Ishikawa (cell line): ENCODE results near the gene RBBP4.

ENCODE experiments used
- CEBPB ChIP-seq: IDR thresholded peaks from 2 replicates; pipeline ENCODE4 v1.6.1; 2012
- CREB1 ChIP-seq: IDR thresholded peaks from 2 replicates; pipeline ENCODE4 v1.6.1; 2012; ENCODE audit warnings: low read depth
- EGR1 ChIP-seq: IDR thresholded peaks from 2 replicates; pipeline ENCODE4 v1.6.1; 2012
- EP300 ChIP-seq: IDR thresholded peaks from 2 replicates; pipeline ENCODE4 v1.6.1; 2012; ENCODE audit warnings: borderline replicate concordance
- FOXM1 ChIP-seq: IDR thresholded peaks from 2 replicates; pipeline ENCODE4 v1.6.1; 2012; ENCODE audit warnings: low read depth, borderline replicate concordance
- MAX ChIP-seq: IDR thresholded peaks from 2 replicates; pipeline ENCODE4 v1.6.1; 2012
- NFIC ChIP-seq: IDR thresholded peaks from 2 replicates; pipeline ENCODE4 v1.6.1; 2012
- RAD21 ChIP-seq: IDR thresholded peaks from 2 replicates; pipeline ENCODE4 v1.6.1; 2012; ENCODE audit warnings: low read depth
- REST ChIP-seq: IDR thresholded peaks from 2 replicates; pipeline ENCODE4 v1.6.1; 2012; ENCODE audit warnings: low read depth, mild to moderate bottlenecking
- TAF1 ChIP-seq: IDR thresholded peaks from 2 replicates; pipeline ENCODE4 v1.6.1; 2012; ENCODE audit warnings: low read depth, mild to moderate bottlenecking
- TCF12 ChIP-seq: IDR thresholded peaks from 2 replicates; pipeline ENCODE4 v1.6.1; 2012; ENCODE audit warnings: low read depth
- TEAD4 ChIP-seq: IDR thresholded peaks from 2 replicates; pipeline ENCODE4 v1.6.1; 2012
- USF1 ChIP-seq: IDR thresholded peaks from 2 replicates; pipeline ENCODE4 v1.6.1; 2012
- YY1 ChIP-seq: IDR thresholded peaks from 2 replicates; pipeline ENCODE4 v1.6.1; 2012; ENCODE audit warnings: low read depth
- ZBTB7A ChIP-seq: IDR thresholded peaks from 2 replicates; pipeline ENCODE4 v1.6.1; 2012; ENCODE audit warnings: low read depth

The RBBP4 gene

GRCh38 chr1:32713081-32713480 lies 62.1 kb downstream of the RBBP4 start:
- no peak for TF ChIP-seq MAX
- no peak for TF ChIP-seq USF1
- TF ChIP-seq REST: no peak
- no peak for TF ChIP-seq EGR1
- no peak for TF ChIP-seq TEAD4

GRCh38 chr1:32714277-32714676 lies 63.3 kb downstream of the RBBP4 start:
- TF ChIP-seq CEBPB (no peak), REST (no peak), USF1 (no peak), ZBTB7A (no peak), NFIC (no peak), RAD21 (no peak), YY1 (no peak), CREB1 (no peak), EP300 (no peak), TAF1 (no peak), MAX (no peak), FOXM1 (no peak), TEAD4 (no peak), EGR1 (no peak), TCF12 (no peak)

GRCh38 chr1:32715901-32716311 lies 64.9 kb downstream of the RBBP4 start:
- TF ChIP-seq CEBPB: no peak
- TF ChIP-seq TEAD4: no peak
- TF ChIP-seq CREB1: no peak
- TF ChIP-seq USF1: no peak
- TF ChIP-seq MAX: no peak

- TF ChIP-seq TAF1: peak; percentile 72; the same call in 1 of the 2 replicates
- no peak for TF ChIP-seq CREB1
- peak; percentile 46 for TF ChIP-seq NFIC
- peak; percentile 54 for TF ChIP-seq MAX
- TF ChIP-seq USF1: peak; percentile 46; the same call in 1 of the 2 replicates
- no peak for TF ChIP-seq YY1
- no peak for TF ChIP-seq TEAD4
- TF ChIP-seq TCF12: peak; percentile 65
- TF ChIP-seq RAD21: peak; percentile 10; the same call in 1 of the 2 replicates
- TF ChIP-seq EP300: no peak
- TF ChIP-seq CEBPB: peak; percentile 96
- TF ChIP-seq ZBTB7A: 0 out of 2 replicates have a peak, but pooled peaks have one; percentile 35
- no peak for TF ChIP-seq EGR1
- no peak for TF ChIP-seq REST
- no peak for TF ChIP-seq FOXM1
Measured at GRCh38 chr1:32716312-32717148, 65.5 kb downstream of the RBBP4 start.
